HepG2 (cell line): ENCODE results near the gene VAMP8. TPM values are rescaled to one million over a fixed set of nuclear protein-coding genes. Genes with fewer than 3 reads are reported as not detected.

Experiments used
- HIC2 ChIP-seq: sonication (generic); formaldehyde crosslinking; IDR thresholded peaks from 2 replicates; pipeline ENCODE4 v1.9.0; 2022; ENCODE audit warnings: low read depth, missing genetic modification reagents
- IRF2 ChIP-seq: IDR thresholded peaks from 2 replicates; pipeline ENCODE4 v1.6.1; 2018; ENCODE audit warnings: missing genetic modification reagents, missing compliant biosample characterization
- KLF15 ChIP-seq: sonication (generic); formaldehyde crosslinking; IDR thresholded peaks from 2 replicates; pipeline ENCODE4 v1.8.1; 2023; ENCODE audit warnings: borderline replicate concordance, mild to moderate bottlenecking, inconsistent platforms, missing genetic modification reagents, mixed read lengths
- MIXL1 ChIP-seq: IDR thresholded peaks from 2 replicates; pipeline ENCODE4 v1.6.1; 2016
- SIN3B ChIP-seq: fragments of 150-350 bp; IDR thresholded peaks from 2 replicates; pipeline ENCODE4 v1.6.1; 2014; ENCODE audit warnings: low read length
- SMC3 ChIP-seq: IDR thresholded peaks from 2 replicates; pipeline ENCODE4 v1.6.1; 2011; ENCODE audit warnings: low read length, improper control_type of control experiment
- SRSF1 ChIP-seq: fragments of 200-400 bp; formaldehyde crosslinking; optimal IDR thresholded peaks from 2 replicates; pipeline ENCODE3; 2017; ENCODE audit warnings: mild to moderate bottlenecking, low read depth, low read length, moderate library complexity
- SRY ChIP-seq: sonication (generic); formaldehyde crosslinking; IDR thresholded peaks from 2 replicates; pipeline ENCODE4 v1.8.0; 2022; ENCODE audit warnings: mild to moderate bottlenecking, missing genetic modification reagents
- STAG1 ChIP-seq: sonication (generic); formaldehyde crosslinking; IDR thresholded peaks from 2 replicates; pipeline ENCODE4 v1.4.0; 2020; ENCODE audit warnings: missing genetic modification reagents
- ZFP1 ChIP-seq: IDR thresholded peaks from 2 replicates; pipeline ENCODE4 v1.6.1; 2016
- ZNF136 ChIP-seq: sonication (generic); formaldehyde crosslinking; IDR thresholded peaks from 2 replicates; pipeline ENCODE4 v1.8.1; 2022; ENCODE audit warnings: low read depth, mild to moderate bottlenecking, moderate library complexity, missing genetic modification reagents
- ZNF503 ChIP-seq: sonication (generic); formaldehyde crosslinking; IDR thresholded peaks from 2 replicates; pipeline ENCODE4 v1.4.0; 2020; ENCODE audit warnings: missing genetic modification reagents
- ZNF761 ChIP-seq: sonication (generic); formaldehyde crosslinking; conservative IDR thresholded peaks from 2 replicates; pipeline ENCODE4 v1.4.0; 2020; ENCODE audit warnings: mild to moderate bottlenecking, missing genetic modification reagents
- polyA plus RNA-seq, 8 experiments: library from polyadenylated mRNA; depleted of rRNA in 3 of 8; stranded (reverse) in 7 of 8; unstranded in 1 of 8; fragments of >200 nt; fragmentation: Illumina TruSeq in 4 of 8; extraction: Trizol in 4 of 8; gene quantifications; 2 replicates each; pipeline versions ENCODE4 v1.2.1 to v1.2.3, GENCODE V29; 2011 to 2016; ENCODE audit warnings: low read depth in 4 of 8, missing spikeins in 1 of 8, mixed read lengths in 1 of 8; ENCODE audit not compliant: insufficient read depth in 1 of 8
- total RNA-seq, 5 experiments: library from RNA; depleted of rRNA; stranded (reverse); fragments of >200 nt; fragmentation: Illumina TruSeq; extraction: Trizol; gene quantifications; 2 replicates each; pipeline ENCODE4 v1.2.3, GENCODE V29; 2016; ENCODE audit warnings: low read depth in 1 of 5
- TF ChIP-seq, protein P1 (sequence below): sonication (generic); formaldehyde crosslinking; IDR thresholded peaks from 2 replicates; pipeline ENCODE4 v1.5.0; 2020; ENCODE audit warnings: mild to moderate bottlenecking, missing genetic modification reagents, moderate library complexity
- TF ChIP-seq, protein P2 (sequence below), 2 experiments: IDR thresholded peaks; 2 replicates each; pipeline ENCODE4 v1.6.1; 2011 to 2012; ENCODE audit warnings: low read length in 2 of 2, borderline replicate concordance in 1 of 2, low read depth in 1 of 2, mild to moderate bottlenecking in 1 of 2, moderate library complexity in 1 of 2
- TF ChIP-seq, protein P3 (sequence below): sonication (generic); formaldehyde crosslinking; IDR thresholded peaks from 2 replicates; pipeline ENCODE4 v1.5.1; 2020; ENCODE audit warnings: missing genetic modification reagents, mild to moderate bottlenecking, borderline replicate concordance

VAMP8 gene
- total and polyA plus RNA-seq, 2 of the 13 experiments (the other 11 are each of a cell fraction or from before 2014, with no cell fraction given) = 83.3 to 157 TPM

GRCh38 chr2:85537600-85538506 lies 39.5 kb upstream of the VAMP8 start (continued):
- TF ChIP-seq, protein P1, sequence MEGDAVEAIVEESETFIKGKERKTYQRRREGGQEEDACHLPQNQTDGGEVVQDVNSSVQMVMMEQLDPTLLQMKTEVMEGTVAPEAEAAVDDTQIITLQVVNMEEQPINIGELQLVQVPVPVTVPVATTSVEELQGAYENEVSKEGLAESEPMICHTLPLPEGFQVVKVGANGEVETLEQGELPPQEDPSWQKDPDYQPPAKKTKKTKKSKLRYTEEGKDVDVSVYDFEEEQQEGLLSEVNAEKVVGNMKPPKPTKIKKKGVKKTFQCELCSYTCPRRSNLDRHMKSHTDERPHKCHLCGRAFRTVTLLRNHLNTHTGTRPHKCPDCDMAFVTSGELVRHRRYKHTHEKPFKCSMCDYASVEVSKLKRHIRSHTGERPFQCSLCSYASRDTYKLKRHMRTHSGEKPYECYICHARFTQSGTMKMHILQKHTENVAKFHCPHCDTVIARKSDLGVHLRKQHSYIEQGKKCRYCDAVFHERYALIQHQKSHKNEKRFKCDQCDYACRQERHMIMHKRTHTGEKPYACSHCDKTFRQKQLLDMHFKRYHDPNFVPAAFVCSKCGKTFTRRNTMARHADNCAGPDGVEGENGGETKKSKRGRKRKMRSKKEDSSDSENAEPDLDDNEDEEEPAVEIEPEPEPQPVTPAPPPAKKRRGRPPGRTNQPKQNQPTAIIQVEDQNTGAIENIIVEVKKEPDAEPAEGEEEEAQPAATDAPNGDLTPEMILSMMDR (CRISPR knock-in tag) = peak; percentile 79
- peak; percentile 32; the same call in 1 of the 2 replicates for TF ChIP-seq SMC3
- TF ChIP-seq ZNF503 = no peak; the same call in 1 of the 2 replicates
- no peak for TF ChIP-seq KLF15 (CRISPR knock-in tag)
- TF ChIP-seq MIXL1 (CRISPR knock-in tag) = no peak; the same call in 1 of the 2 replicates
- TF ChIP-seq ZNF136 (CRISPR knock-in tag) = no peak
- 0 out of 2 replicates have a peak, but pooled peaks have one; percentile 41 for TF ChIP-seq ZFP1 (CRISPR knock-in tag)
- TF ChIP-seq IRF2 (CRISPR knock-in tag) = peak; percentile 38; the same call in 1 of the 2 replicates
- TF ChIP-seq SRY = no peak
- no peak for TF ChIP-seq HIC2 (CRISPR knock-in tag)
- no peak for TF ChIP-seq SIN3B
- no peak; the same call in none of the 2 replicates for TF ChIP-seq ZNF761
- peak; percentile 58 for TF ChIP-seq STAG1 (CRISPR knock-in tag)
- TF ChIP-seq, protein P2, sequence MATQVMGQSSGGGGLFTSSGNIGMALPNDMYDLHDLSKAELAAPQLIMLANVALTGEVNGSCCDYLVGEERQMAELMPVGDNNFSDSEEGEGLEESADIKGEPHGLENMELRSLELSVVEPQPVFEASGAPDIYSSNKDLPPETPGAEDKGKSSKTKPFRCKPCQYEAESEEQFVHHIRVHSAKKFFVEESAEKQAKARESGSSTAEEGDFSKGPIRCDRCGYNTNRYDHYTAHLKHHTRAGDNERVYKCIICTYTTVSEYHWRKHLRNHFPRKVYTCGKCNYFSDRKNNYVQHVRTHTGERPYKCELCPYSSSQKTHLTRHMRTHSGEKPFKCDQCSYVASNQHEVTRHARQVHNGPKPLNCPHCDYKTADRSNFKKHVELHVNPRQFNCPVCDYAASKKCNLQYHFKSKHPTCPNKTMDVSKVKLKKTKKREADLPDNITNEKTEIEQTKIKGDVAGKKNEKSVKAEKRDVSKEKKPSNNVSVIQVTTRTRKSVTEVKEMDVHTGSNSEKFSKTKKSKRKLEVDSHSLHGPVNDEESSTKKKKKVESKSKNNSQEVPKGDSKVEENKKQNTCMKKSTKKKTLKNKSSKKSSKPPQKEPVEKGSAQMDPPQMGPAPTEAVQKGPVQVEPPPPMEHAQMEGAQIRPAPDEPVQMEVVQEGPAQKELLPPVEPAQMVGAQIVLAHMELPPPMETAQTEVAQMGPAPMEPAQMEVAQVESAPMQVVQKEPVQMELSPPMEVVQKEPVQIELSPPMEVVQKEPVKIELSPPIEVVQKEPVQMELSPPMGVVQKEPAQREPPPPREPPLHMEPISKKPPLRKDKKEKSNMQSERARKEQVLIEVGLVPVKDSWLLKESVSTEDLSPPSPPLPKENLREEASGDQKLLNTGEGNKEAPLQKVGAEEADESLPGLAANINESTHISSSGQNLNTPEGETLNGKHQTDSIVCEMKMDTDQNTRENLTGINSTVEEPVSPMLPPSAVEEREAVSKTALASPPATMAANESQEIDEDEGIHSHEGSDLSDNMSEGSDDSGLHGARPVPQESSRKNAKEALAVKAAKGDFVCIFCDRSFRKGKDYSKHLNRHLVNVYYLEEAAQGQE (IDR thresholded peaks at IDR 0.05; ENCODE audit: borderline replicate concordance in 1 of 2, low read depth in 1 of 2, low read length in 2 of 2) = peak in 1 of 2 experiments; percentile 7; a peak in 2 of 4 replicates
- TF ChIP-seq SRSF1 = no peak
- TF ChIP-seq, protein P3, sequence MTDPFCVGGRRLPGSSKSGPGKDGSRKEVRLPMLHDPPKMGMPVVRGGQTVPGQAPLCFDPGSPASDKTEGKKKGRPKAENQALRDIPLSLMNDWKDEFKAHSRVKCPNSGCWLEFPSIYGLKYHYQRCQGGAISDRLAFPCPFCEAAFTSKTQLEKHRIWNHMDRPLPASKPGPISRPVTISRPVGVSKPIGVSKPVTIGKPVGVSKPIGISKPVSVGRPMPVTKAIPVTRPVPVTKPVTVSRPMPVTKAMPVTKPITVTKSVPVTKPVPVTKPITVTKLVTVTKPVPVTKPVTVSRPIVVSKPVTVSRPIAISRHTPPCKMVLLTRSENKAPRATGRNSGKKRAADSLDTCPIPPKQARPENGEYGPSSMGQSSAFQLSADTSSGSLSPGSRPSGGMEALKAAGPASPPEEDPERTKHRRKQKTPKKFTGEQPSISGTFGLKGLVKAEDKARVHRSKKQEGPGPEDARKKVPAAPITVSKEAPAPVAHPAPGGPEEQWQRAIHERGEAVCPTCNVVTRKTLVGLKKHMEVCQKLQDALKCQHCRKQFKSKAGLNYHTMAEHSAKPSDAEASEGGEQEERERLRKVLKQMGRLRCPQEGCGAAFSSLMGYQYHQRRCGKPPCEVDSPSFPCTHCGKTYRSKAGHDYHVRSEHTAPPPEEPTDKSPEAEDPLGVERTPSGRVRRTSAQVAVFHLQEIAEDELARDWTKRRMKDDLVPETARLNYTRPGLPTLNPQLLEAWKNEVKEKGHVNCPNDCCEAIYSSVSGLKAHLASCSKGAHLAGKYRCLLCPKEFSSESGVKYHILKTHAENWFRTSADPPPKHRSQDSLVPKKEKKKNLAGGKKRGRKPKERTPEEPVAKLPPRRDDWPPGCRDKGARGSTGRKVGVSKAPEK (CRISPR knock-in tag) = peak; percentile 58; the same call in 1 of the 2 replicates
